ENCODE results near the gene ARHGAP23.

ARHGAP23 gene

GRCh38 chr17:38458521-38458920 is 30.3 kb downstream of the ARHGAP23 start:
- ChIA-PET CTCF (interaction anchor here (1.5 kb wide), 1 partner anchor 15 kb away, joined by 3 read pairs; no protein-coding TSS in a partner anchor), POLR2A (no interaction called here)
- no peak for DNase-seq (ENCODE audit: low read depth, low spot score)
- H3K4me3 ChIP-seq (ENCODE audit: low read depth, low read length) = no peak overlapping the region
- TF ChIP-seq CTCF (IDR thresholded peaks at IDR 0.05; ENCODE audit: insufficient read depth, low read length, missing control alignments) = no peak

GRCh38 chr17:38459567-38459966 is 31.3 kb downstream of the ARHGAP23 start:
- no peak for TF ChIP-seq CTCF (IDR thresholded peaks at IDR 0.05; ENCODE audit: insufficient read depth, low read length, missing control alignments)
- no peak overlapping the region for H3K4me3 ChIP-seq (ENCODE audit: low read depth, low read length)
- POLR2A ChIA-PET = no interaction called here
- DNase-seq (ENCODE audit: low read depth, low spot score) = no peak
- CTCF ChIA-PET = interaction anchor here (1.5 kb wide), 1 partner anchor 8 kb away, joined by 6 read pairs; no protein-coding TSS in a partner anchor

- ChIA-PET CTCF (interaction anchor here (1.5 kb wide), 1 partner anchor 9 kb away, joined by 6 read pairs; no protein-coding TSS in a partner anchor), POLR2A (interaction anchor here (0.6 kb wide), 1 partner anchor 11 kb away, joined by 3 read pairs; no protein-coding TSS in a partner anchor)
- no peak for TF ChIP-seq CTCF (IDR thresholded peaks at IDR 0.05; ENCODE audit: insufficient read depth, low read length, missing control alignments)
- H3K4me3 ChIP-seq (ENCODE audit: low read depth, low read length) = no peak overlapping the region
- no peak for DNase-seq (ENCODE audit: low read depth, low spot score)
Observed at GRCh38 chr17:38460082-38460715, 31.9 kb downstream of the ARHGAP23 start.

GRCh38 chr17:38460716-38461630 is 32.7 kb downstream of the ARHGAP23 start:
- no peak overlapping the region for H3K4me3 ChIP-seq (ENCODE audit: low read depth, low read length)
- ChIA-PET CTCF (interaction anchor here (1.5 kb wide), 1 partner anchor 9 kb away, joined by 6 read pairs; no protein-coding TSS in a partner anchor), POLR2A (interaction anchor here (0.6 kb wide), 1 partner anchor 10 kb away, joined by 3 read pairs; no protein-coding TSS in a partner anchor)
- no peak for DNase-seq (ENCODE audit: low read depth, low spot score)
- TF ChIP-seq CTCF (IDR thresholded peaks at IDR 0.05; ENCODE audit: insufficient read depth, low read length, missing control alignments) = no peak

DNA sequence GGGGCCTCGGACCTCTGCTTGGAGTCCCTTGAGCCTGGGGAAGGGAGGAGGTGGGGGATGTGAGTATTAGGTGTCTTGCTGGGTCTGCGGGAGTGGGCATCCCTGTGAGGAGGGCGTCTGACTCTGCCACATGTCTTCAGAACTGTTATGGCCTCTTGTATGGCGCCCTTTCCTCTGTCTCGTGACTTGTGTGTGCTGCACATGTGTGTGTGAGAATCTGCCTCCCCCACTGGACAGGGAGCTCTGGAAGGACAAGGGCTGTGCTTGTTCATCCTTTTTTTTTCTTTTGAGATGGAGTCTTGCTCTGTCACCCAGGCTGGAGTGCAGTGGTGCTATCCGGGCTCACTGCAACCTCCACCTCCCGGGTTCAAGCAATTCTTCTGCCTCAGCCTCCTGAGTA is 33.4 kb downstream of the ARHGAP23 start:
- ChIA-PET POLR2A (no interaction called here), CTCF (interaction anchor here (1.7 kb wide), 1 partner anchor 35 kb away, joined by 4 read pairs; no protein-coding TSS in a partner anchor)
- no peak for TF ChIP-seq CTCF (IDR thresholded peaks at IDR 0.05; ENCODE audit: insufficient read depth, low read length, missing control alignments)
- H3K4me3 ChIP-seq (ENCODE audit: low read depth, low read length) = no peak overlapping the region
- no peak for DNase-seq (ENCODE audit: low read depth, low spot score)

GRCh38 chr17:38463451-38463858 is 35.2 kb downstream of the ARHGAP23 start:
- no peak overlapping the region for H3K4me3 ChIP-seq (ENCODE audit: low read depth, low read length)
- POLR2A ChIA-PET = interaction anchor here (0.9 to 1.2 kb wide), 2 partner anchors 11 to 12 kb away, joined by 3 to 5 read pairs; no protein-coding TSS in a partner anchor
- CTCF ChIA-PET = interaction anchor here (1.0 to 1.7 kb wide), 2 partner anchors 13 to 37 kb away, joined by 4 read pairs; no protein-coding TSS in a partner anchor
- TF ChIP-seq CTCF (IDR thresholded peaks at IDR 0.05; ENCODE audit: insufficient read depth, low read length, missing control alignments) = no peak
- DNase-seq (ENCODE audit: low read depth, low spot score) = no peak
